ENCODE results near the gene LTB4R.

The LTB4R gene

GRCh38 chr14:24279301-24280186 lies 31.8 kb upstream of the LTB4R start:
- no peaks in the 10 kb centered on the region for H3K4me1 ChIP-seq (ENCODE audit: control insufficient read depth, insufficient read depth, low read length, poor library complexity, severe bottlenecking)
- no peaks in the 10 kb centered on the region for H3K36me3 ChIP-seq (ENCODE audit: control insufficient read depth, insufficient read depth, low read length)
- H3K27ac ChIP-seq (ENCODE audit: low read depth, low read length, severe bottlenecking) = no peak overlapping the region
- WGBS, 2 experiments (ENCODE audit: insufficient coverage in 2 of 2) = 89 to 93% methylated on average over 6 to 9 of the region's 11 CpGs
- H3K9me3 ChIP-seq (ENCODE audit: control insufficient read depth, low read length) = no peaks in the 10 kb centered on the region
- no peak overlapping the region for H3K4me3 ChIP-seq (ENCODE audit: extremely low read depth, insufficient read depth, low read length, poor library complexity, severe bottlenecking)

- WGBS, 2 experiments (ENCODE audit: insufficient coverage in 2 of 2) = 90 to 95% methylated on average over 6 of the region's 6 CpGs
- Histone ChIP-seq H3K4me3 (ENCODE audit: extremely low read depth, insufficient read depth, low read length, poor library complexity, severe bottlenecking) (no peak overlapping the region), H3K4me1 (ENCODE audit: control insufficient read depth, insufficient read depth, low read length, poor library complexity, severe bottlenecking) (no peaks in the 10 kb centered on the region), H3K27ac (ENCODE audit: low read depth, low read length, severe bottlenecking) (no peak overlapping the region), H3K36me3 (ENCODE audit: control insufficient read depth, insufficient read depth, low read length) (no peaks in the 10 kb centered on the region), H3K9me3 (ENCODE audit: control insufficient read depth, low read length) (no peaks in the 10 kb centered on the region)
These were observed 30.4 kb upstream of the LTB4R start for GRCh38 chr14:24280797-24281460.

DNA sequence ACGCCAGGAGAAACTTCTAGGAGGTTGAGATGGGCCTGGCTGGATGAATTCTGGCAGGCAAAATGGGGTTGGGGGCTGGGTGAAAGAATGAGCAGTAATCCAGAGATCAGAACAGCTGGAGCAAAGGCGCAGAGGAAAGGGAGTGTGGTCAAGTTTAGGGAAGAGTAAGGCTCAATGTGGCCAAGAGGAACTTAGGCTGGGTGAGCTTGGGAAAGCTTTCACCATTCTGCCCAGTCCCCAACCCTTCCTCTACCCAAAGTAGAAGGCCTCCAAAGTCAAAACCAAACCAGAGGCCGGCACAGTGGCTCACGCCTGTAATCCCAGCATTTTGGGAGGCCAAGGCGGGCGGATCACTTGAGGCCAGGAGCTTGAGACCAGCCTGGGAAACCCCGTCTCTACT lies 29.7 kb upstream of the LTB4R start:
- Histone ChIP-seq H3K4me1 (ENCODE audit: control insufficient read depth, insufficient read depth, low read length, poor library complexity, severe bottlenecking) (no peaks in the 10 kb centered on the region), H3K36me3 (ENCODE audit: control insufficient read depth, insufficient read depth, low read length) (no peaks in the 10 kb centered on the region), H3K27ac (ENCODE audit: low read depth, low read length, severe bottlenecking) (no peak overlapping the region), H3K4me3 (ENCODE audit: extremely low read depth, insufficient read depth, low read length, poor library complexity, severe bottlenecking) (no peak overlapping the region), H3K9me3 (ENCODE audit: control insufficient read depth, low read length) (no peaks in the 10 kb centered on the region)
- 94 to 100% methylated on average over 5 of the region's 7 CpGs for WGBS, 2 experiments (ENCODE audit: insufficient coverage in 2 of 2)

DNA sequence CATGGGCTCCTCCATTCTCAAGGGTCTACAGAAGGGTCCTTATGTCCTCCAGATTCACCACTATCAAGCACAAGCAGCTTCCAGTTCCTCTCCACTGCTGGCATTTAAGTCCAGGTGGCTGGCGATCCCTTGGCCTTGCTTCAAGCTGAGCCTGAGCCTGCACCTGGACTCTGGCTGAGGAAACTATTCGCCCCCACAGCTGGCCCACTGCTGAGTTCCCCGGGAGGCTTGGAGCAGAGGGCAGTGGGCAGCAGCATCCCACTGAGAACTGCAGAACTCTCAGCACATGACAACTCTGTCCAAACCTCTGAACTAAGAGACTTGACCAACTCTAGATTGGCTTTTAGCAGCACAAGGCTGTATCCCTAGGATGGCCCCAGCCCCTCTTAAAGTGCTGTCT lies 28.6 kb upstream of the LTB4R start:
- whole genome bisulfite sequencing, 2 experiments (ENCODE audit: insufficient coverage in 2 of 2) = 85 to 87% methylated on average over 3 of the region's 3 CpGs
- Histone ChIP-seq H3K36me3 (ENCODE audit: control insufficient read depth, insufficient read depth, low read length) (no peaks in the 10 kb centered on the region), H3K4me1 (ENCODE audit: control insufficient read depth, insufficient read depth, low read length, poor library complexity, severe bottlenecking) (no peaks in the 10 kb centered on the region), H3K9me3 (ENCODE audit: control insufficient read depth, low read length) (no peaks in the 10 kb centered on the region), H3K4me3 (ENCODE audit: extremely low read depth, insufficient read depth, low read length, poor library complexity, severe bottlenecking) (no peak overlapping the region), H3K27ac (ENCODE audit: low read depth, low read length, severe bottlenecking) (no peak overlapping the region)

DNA sequence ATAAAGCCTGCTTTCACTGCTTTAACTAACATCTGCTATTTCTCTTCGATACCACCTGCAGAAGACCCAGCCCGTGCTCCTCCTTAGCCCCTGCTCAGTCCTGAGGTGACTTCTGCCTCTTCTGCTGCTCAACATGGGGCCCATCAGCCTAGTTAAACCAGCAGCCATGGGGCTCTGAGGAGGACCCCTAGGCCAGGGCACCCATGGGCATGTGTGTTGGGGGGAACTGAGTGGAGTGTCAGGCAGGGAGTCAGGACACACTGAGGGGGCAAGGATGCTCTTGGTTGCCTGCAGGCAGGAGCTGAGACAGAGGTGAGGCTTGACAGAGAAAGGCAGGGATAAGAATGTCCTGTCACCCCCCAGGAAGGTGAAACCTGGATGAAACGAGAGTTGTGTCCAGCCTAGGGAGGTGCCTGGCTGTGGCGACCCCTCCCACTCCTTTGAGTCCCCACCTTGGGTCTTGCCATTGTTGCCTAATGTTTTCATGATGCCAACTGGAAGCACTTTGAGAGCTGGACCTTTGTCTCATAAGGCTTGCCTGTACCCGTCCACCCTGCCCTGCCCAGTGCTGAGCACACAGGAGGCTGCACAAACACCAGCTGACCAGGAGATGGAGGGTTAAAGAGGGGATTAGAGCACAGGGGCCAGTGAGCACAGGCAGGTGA lies 27.4 kb upstream of the LTB4R start:
- Histone ChIP-seq H3K36me3 (ENCODE audit: control insufficient read depth, insufficient read depth, low read length) (no peaks in the 10 kb centered on the region), H3K4me1 (ENCODE audit: control insufficient read depth, insufficient read depth, low read length, poor library complexity, severe bottlenecking) (no peaks in the 10 kb centered on the region), H3K4me3 (ENCODE audit: extremely low read depth, insufficient read depth, low read length, poor library complexity, severe bottlenecking) (no peak overlapping the region), H3K9me3 (ENCODE audit: control insufficient read depth, low read length) (no peaks in the 10 kb centered on the region), H3K27ac (ENCODE audit: low read depth, low read length, severe bottlenecking) (no peak overlapping the region)
- 93 to 97% methylated on average over 4 to 5 of the region's 5 CpGs for WGBS, 2 experiments (ENCODE audit: insufficient coverage in 2 of 2)

DNA sequence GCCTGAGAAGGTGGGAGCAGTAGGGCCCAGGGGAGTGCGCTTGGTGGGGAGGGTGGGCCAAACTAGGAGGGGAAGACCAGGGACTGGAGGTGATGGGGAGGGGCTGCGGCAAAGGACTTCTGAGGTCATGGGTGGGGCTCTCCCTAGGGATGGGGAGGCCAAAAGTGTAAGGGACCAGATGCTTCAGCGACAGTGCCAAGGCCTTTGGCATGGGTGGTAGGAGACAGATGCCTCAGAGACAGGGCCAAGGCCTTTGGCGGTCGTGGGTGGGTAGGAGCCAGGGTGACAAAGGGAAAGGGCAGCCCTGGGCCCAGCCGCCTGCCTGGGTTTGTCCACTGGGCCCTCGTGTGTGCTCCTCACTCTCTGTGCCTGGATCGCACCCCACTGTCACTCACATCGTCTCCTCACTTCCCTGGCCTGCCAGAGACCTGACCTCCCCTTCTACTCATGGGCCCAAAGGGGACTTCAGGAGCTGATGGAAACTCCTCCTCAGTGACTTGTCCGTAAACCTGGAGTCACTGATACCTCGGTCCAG lies 26.7 kb upstream of the LTB4R start:
- Histone ChIP-seq H3K27ac (ENCODE audit: low read depth, low read length, severe bottlenecking) (no peak overlapping the region), H3K4me1 (ENCODE audit: control insufficient read depth, insufficient read depth, low read length, poor library complexity, severe bottlenecking) (no peaks in the 10 kb centered on the region), H3K36me3 (ENCODE audit: control insufficient read depth, insufficient read depth, low read length) (peaks cover 5% of the 10 kb centered on the region), H3K9me3 (ENCODE audit: control insufficient read depth, low read length) (no peaks in the 10 kb centered on the region), H3K4me3 (ENCODE audit: extremely low read depth, insufficient read depth, low read length, poor library complexity, severe bottlenecking) (no peak overlapping the region)
- 84 to 85% methylated on average over 10 to 11 of the region's 11 CpGs for WGBS, 2 experiments (ENCODE audit: insufficient coverage in 2 of 2)

GRCh38 chr14:24285351-24285750 lies 26.0 kb upstream of the LTB4R start:
- H3K4me1 ChIP-seq (ENCODE audit: control insufficient read depth, insufficient read depth, low read length, poor library complexity, severe bottlenecking) = no peaks in the 10 kb centered on the region
- no peaks in the 10 kb centered on the region for H3K9me3 ChIP-seq (ENCODE audit: control insufficient read depth, low read length)
- peaks cover 13% of the 10 kb centered on the region for H3K36me3 ChIP-seq (ENCODE audit: control insufficient read depth, insufficient read depth, low read length)
- H3K4me3 ChIP-seq (ENCODE audit: extremely low read depth, insufficient read depth, low read length, poor library complexity, severe bottlenecking) = no peak overlapping the region
- WGBS, 2 experiments (ENCODE audit: insufficient coverage in 2 of 2) = 87 to 90% methylated on average over 4 of the region's 4 CpGs
- no peak overlapping the region for H3K27ac ChIP-seq (ENCODE audit: low read depth, low read length, severe bottlenecking)

GRCh38 chr14:24286996-24287395 lies 24.3 kb upstream of the LTB4R start:
- Histone ChIP-seq H3K9me3 (ENCODE audit: control insufficient read depth, low read length) (no peaks in the 10 kb centered on the region), H3K27ac (ENCODE audit: low read depth, low read length, severe bottlenecking) (no peak overlapping the region), H3K4me1 (ENCODE audit: control insufficient read depth, insufficient read depth, low read length, poor library complexity, severe bottlenecking) (no peaks in the 10 kb centered on the region), H3K36me3 (ENCODE audit: control insufficient read depth, insufficient read depth, low read length) (peaks cover 27% of the 10 kb centered on the region), H3K4me3 (ENCODE audit: extremely low read depth, insufficient read depth, low read length, poor library complexity, severe bottlenecking) (no peak overlapping the region)
- WGBS, 2 experiments (ENCODE audit: insufficient coverage in 2 of 2) = 92 to 95% methylated on average over 5 of the region's 5 CpGs

- Histone ChIP-seq H3K27ac (ENCODE audit: low read depth, low read length, severe bottlenecking) (no peak overlapping the region), H3K4me1 (ENCODE audit: control insufficient read depth, insufficient read depth, low read length, poor library complexity, severe bottlenecking) (no peaks in the 10 kb centered on the region), H3K4me3 (ENCODE audit: extremely low read depth, insufficient read depth, low read length, poor library complexity, severe bottlenecking) (no peak overlapping the region), H3K36me3 (ENCODE audit: control insufficient read depth, insufficient read depth, low read length) (peaks cover 39% of the 10 kb centered on the region), H3K9me3 (ENCODE audit: control insufficient read depth, low read length) (no peaks in the 10 kb centered on the region)
- 87 to 98% methylated on average over 3 to 5 of the region's 6 CpGs for WGBS, 2 experiments (ENCODE audit: insufficient coverage in 2 of 2)
These were observed 21.5 kb upstream of the LTB4R start for GRCh38 chr14:24289649-24290280.

DNA sequence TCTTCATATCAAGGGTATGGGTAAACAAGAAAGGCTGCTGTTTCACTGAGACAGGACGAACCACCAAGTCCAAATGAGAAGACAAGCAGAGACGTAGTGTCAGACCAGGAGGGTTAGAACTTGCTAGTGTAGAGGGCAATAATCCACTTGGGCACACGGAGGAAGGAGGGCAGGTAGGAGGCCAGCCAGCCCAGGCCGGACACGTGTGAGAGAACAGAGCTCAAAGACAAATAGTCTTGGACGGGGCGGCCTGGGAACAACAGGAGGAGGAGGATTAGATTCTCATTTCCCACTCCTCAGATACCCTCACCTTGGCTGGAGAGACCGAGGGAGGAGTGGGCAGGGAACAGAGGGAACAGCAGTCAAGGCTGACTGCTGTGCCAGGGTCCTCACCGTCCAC lies 20.6 kb upstream of the LTB4R start:
- Histone ChIP-seq H3K4me1 (ENCODE audit: control insufficient read depth, insufficient read depth, low read length, poor library complexity, severe bottlenecking) (no peaks in the 10 kb centered on the region), H3K9me3 (ENCODE audit: control insufficient read depth, low read length) (no peaks in the 10 kb centered on the region), H3K36me3 (ENCODE audit: control insufficient read depth, insufficient read depth, low read length) (peaks cover 44% of the 10 kb centered on the region), H3K27ac (ENCODE audit: low read depth, low read length, severe bottlenecking) (no peak overlapping the region), H3K4me3 (ENCODE audit: extremely low read depth, insufficient read depth, low read length, poor library complexity, severe bottlenecking) (no peak overlapping the region)
- WGBS, 2 experiments (ENCODE audit: insufficient coverage in 2 of 2) = 92 to 94% methylated on average over 6 of the region's 9 CpGs

Data from mesodermal cell (in vitro differentiated cells).